GM12878 (cell line): ENCODE data around the gene EFNB2. TPM values are rescaled to one million over a fixed set of nuclear protein-coding genes. Genes with fewer than 3 reads are reported as not detected.

Experiments
- BHLHE40 ChIP-seq, 2 experiments: fragments of 450-650 bp in 1 of 2; IDR thresholded peaks; 2 replicates each; pipeline ENCODE4 v1.6.1; 2011 to 2017; ENCODE audit warnings: low read depth in 2 of 2, borderline replicate concordance in 1 of 2, improper control_type of control experiment in 1 of 2, low read length in 1 of 2, mild to moderate bottlenecking in 1 of 2
- CBFB ChIP-seq: IDR thresholded peaks from 2 replicates; pipeline ENCODE4 v1.6.1; 2016; ENCODE audit warnings: antibody characterized with exemption, low read depth
- EGR1 ChIP-seq, 2 experiments: IDR thresholded peaks; 1 replicate in 1 of 2; 2 replicates in 1 of 2; pipeline ENCODE4 v1.6.1; 2011 to 2012; ENCODE audit warnings: low read depth in 2 of 2, low read length in 2 of 2, borderline replicate concordance in 1 of 2, mild to moderate bottlenecking in 1 of 2, moderate library complexity in 1 of 2
- EZH2 ChIP-seq: IDR thresholded peaks from 2 replicates; pipeline ENCODE4 v1.6.1; 2012; ENCODE audit warnings: low read depth, mild to moderate bottlenecking, control low read depth, inconsistent platforms, low read length, borderline replicate concordance; ENCODE audit not compliant: control insufficient read depth
- GATAD2B ChIP-seq: fragments of 450-650 bp; conservative IDR thresholded peaks from 2 replicates; pipeline ENCODE4 v1.6.1; 2017; ENCODE audit warnings: low read depth, mild to moderate bottlenecking, moderate library complexity
- IRF4 ChIP-seq: IDR thresholded peaks from 2 replicates; pipeline ENCODE4 v1.6.1; 2011; ENCODE audit warnings: low read depth, low read length
- MEF2B ChIP-seq: fragments of 450-650 bp; IDR thresholded peaks from 2 replicates; pipeline ENCODE4 v1.6.1; 2018; ENCODE audit warnings: mild to moderate bottlenecking, moderate library complexity; ENCODE audit not compliant: partially characterized antibody, poor library complexity, severe bottlenecking
- MYB ChIP-seq: fragments of 150-350 bp; IDR thresholded peaks from 2 replicates; pipeline ENCODE4 v1.6.1; 2014; ENCODE audit warnings: mild to moderate bottlenecking, low read depth, low read length, borderline replicate concordance
- NRF1 ChIP-seq: conservative IDR thresholded peaks from 2 replicates; pipeline ENCODE4 v1.6.1; 2011; ENCODE audit warnings: mild to moderate bottlenecking, low read depth, low read length, improper control_type of control experiment
- RAD21 ChIP-seq: IDR thresholded peaks from 2 replicates; pipeline ENCODE4 v1.6.1; 2011; ENCODE audit warnings: mild to moderate bottlenecking, low read depth, low read length, moderate library complexity; ENCODE audit not compliant: insufficient read depth
- SIX5 ChIP-seq: IDR thresholded peaks from 2 replicates; pipeline ENCODE4 v1.6.1; 2011; ENCODE audit warnings: mild to moderate bottlenecking, low read depth, low read length, moderate library complexity; ENCODE audit not compliant: severe bottlenecking
- ZNF207 ChIP-seq: fragments of 450-650 bp; IDR thresholded peaks from 2 replicates; pipeline ENCODE4 v1.6.1; 2014; ENCODE audit warnings: antibody characterized with exemption, mild to moderate bottlenecking, borderline replicate concordance
- polyA plus RNA-seq, 11 experiments: library from polyadenylated mRNA; depleted of rRNA in 4 of 11; unstranded in 6 of 11; stranded (reverse) in 5 of 11; fragments of >200 nt; fragmentation: Nextera tagmentation in 4 of 11; fragmentation: Illumina TruSeq in 1 of 11; extraction: Ambion mirVana in 4 of 11; extraction: Trizol in 1 of 11; gene quantifications; 1 replicate in 1 of 11; 2 replicates in 10 of 11; pipeline versions ENCODE4 v1.2.1 to v1.2.3, GENCODE V29; 2011 to 2016; ENCODE audit warnings: inconsistent platforms in 2 of 11, missing spikeins in 2 of 11, low read depth in 1 of 11
- total RNA-seq, 4 experiments: library from RNA; depleted of rRNA in 3 of 4; stranded (reverse); fragments of >200 nt in 3 of 4; fragmentation: Illumina TruSeq in 1 of 4; extraction: Trizol in 1 of 4; gene quantifications; 2 replicates each; pipeline versions ENCODE4 v1.2.1 to v1.2.3, GENCODE V29; 2013 to 2021
- TF ChIP-seq, protein P1 (sequence below): fragments of 450-650 bp; IDR thresholded peaks from 2 replicates; pipeline ENCODE4 v1.6.1; 2017; ENCODE audit warnings: mild to moderate bottlenecking, moderate library complexity
- TF ChIP-seq, protein P2 (sequence below): fragments of 450-650 bp; IDR thresholded peaks from 2 replicates; pipeline ENCODE4 v1.6.1; 2016; ENCODE audit warnings: mild to moderate bottlenecking
- TF ChIP-seq, protein P3 (sequence below): fragments of 450-650 bp; IDR thresholded peaks from 2 replicates; pipeline ENCODE4 v1.6.1; 2017; ENCODE audit warnings: mild to moderate bottlenecking, low read depth, inconsistent platforms; ENCODE audit not compliant: poor library complexity, severe bottlenecking
- TF ChIP-seq, protein P4 (sequence below): fragments of 450-650 bp; IDR thresholded peaks from 2 replicates; pipeline ENCODE4 v1.6.1; 2017; ENCODE audit warnings: mild to moderate bottlenecking, moderate library complexity

Gene EFNB2
- total and polyA plus RNA-seq, 10 of the 15 experiments (the other 5 are each of a cell fraction or from before 2014, with no cell fraction given), result 0.12 to 1.5 (median 0.31) TPM; not detected in 1

DNA sequence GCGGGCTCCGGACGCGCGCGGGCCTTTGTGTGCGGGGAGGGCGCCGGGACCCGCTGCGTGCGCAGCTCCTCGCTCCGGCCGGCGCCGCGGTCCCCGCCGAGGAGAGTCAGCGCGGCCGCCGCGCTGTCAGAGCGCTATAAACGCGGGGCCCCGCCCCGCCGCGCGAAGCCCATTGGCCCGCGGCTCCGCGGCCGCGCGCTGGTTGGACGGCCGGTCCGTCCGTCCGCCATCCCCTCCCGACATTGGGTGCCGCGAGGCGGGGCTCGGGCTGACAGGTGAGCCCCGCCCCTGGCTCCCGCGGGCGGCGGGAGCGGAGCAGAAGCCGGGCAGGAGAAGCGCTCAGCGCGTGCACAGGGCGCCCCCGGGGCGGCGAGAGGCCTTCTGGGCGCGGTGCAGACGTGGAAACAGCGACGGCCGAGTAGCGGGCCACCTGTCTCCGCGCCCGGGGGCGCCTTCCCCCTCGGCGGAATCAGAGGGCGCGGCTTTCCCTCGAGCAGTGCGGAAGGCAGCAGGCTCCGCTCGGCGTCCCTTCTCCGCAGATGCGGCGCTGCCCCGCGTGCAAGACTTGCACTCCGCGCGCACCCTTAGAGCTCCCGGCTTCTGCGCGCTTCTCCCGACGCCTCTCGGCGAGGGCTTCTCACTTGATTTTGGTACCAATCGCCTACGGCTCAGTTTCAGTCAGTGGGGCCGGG lies at the start of gene EFNB2 (continued):
- TF ChIP-seq, protein P1, sequence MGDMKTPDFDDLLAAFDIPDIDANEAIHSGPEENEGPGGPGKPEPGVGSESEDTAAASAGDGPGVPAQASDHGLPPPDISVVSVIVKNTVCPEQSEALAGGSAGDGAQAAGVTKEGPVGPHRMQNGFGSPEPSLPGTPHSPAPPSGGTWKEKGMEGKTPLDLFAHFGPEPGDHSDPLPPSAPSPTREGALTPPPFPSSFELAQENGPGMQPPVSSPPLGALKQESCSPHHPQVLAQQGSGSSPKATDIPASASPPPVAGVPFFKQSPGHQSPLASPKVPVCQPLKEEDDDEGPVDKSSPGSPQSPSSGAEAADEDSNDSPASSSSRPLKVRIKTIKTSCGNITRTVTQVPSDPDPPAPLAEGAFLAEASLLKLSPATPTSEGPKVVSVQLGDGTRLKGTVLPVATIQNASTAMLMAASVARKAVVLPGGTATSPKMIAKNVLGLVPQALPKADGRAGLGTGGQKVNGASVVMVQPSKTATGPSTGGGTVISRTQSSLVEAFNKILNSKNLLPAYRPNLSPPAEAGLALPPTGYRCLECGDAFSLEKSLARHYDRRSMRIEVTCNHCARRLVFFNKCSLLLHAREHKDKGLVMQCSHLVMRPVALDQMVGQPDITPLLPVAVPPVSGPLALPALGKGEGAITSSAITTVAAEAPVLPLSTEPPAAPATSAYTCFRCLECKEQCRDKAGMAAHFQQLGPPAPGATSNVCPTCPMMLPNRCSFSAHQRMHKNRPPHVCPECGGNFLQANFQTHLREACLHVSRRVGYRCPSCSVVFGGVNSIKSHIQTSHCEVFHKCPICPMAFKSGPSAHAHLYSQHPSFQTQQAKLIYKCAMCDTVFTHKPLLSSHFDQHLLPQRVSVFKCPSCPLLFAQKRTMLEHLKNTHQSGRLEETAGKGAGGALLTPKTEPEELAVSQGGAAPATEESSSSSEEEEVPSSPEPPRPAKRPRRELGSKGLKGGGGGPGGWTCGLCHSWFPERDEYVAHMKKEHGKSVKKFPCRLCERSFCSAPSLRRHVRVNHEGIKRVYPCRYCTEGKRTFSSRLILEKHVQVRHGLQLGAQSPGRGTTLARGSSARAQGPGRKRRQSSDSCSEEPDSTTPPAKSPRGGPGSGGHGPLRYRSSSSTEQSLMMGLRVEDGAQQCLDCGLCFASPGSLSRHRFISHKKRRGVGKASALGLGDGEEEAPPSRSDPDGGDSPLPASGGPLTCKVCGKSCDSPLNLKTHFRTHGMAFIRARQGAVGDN, result no peak
- no peak for TF ChIP-seq MYB
- TF ChIP-seq RAD21, result peak; percentile 29; the same call in 1 of the 2 replicates
- TF ChIP-seq EZH2, result no peak
- TF ChIP-seq, protein P2, sequence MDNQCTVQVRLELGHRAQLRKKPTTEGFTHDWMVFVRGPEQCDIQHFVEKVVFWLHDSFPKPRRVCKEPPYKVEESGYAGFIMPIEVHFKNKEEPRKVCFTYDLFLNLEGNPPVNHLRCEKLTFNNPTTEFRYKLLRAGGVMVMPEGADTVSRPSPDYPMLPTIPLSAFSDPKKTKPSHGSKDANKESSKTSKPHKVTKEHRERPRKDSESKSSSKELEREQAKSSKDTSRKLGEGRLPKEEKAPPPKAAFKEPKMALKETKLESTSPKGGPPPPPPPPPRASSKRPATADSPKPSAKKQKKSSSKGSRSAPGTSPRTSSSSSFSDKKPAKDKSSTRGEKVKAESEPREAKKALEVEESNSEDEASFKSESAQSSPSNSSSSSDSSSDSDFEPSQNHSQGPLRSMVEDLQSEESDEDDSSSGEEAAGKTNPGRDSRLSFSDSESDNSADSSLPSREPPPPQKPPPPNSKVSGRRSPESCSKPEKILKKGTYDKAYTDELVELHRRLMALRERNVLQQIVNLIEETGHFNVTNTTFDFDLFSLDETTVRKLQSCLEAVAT, result no peak
- peak in 1 of 2 experiments; percentile 44; a peak in 1 of 4 replicates for TF ChIP-seq BHLHE40 (IDR thresholded peaks at IDR 0.05; ENCODE audit: borderline replicate concordance in 1 of 2, low read depth in 2 of 2, low read length in 1 of 2)
- no peak for TF ChIP-seq IRF4
- TF ChIP-seq EGR1 (IDR thresholded peaks at IDR 0.05; ENCODE audit: borderline replicate concordance in 1 of 2, low read depth in 2 of 2, low read length in 2 of 2), result no peak
- TF ChIP-seq MEF2B, result no peak
- TF ChIP-seq GATAD2B, result peak; percentile 52; the same call in 1 of the 2 replicates
- no peak for TF ChIP-seq CBFB
- TF ChIP-seq NRF1, result no peak
- TF ChIP-seq, protein P3, sequence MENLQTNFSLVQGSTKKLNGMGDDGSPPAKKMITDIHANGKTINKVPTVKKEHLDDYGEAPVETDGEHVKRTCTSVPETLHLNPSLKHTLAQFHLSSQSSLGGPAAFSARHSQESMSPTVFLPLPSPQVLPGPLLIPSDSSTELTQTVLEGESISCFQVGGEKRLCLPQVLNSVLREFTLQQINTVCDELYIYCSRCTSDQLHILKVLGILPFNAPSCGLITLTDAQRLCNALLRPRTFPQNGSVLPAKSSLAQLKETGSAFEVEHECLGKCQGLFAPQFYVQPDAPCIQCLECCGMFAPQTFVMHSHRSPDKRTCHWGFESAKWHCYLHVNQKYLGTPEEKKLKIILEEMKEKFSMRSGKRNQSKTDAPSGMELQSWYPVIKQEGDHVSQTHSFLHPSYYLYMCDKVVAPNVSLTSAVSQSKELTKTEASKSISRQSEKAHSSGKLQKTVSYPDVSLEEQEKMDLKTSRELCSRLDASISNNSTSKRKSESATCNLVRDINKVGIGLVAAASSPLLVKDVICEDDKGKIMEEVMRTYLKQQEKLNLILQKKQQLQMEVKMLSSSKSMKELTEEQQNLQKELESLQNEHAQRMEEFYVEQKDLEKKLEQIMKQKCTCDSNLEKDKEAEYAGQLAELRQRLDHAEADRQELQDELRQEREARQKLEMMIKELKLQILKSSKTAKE, result no peak
- TF ChIP-seq SIX5, result no peak
- TF ChIP-seq, protein P4, sequence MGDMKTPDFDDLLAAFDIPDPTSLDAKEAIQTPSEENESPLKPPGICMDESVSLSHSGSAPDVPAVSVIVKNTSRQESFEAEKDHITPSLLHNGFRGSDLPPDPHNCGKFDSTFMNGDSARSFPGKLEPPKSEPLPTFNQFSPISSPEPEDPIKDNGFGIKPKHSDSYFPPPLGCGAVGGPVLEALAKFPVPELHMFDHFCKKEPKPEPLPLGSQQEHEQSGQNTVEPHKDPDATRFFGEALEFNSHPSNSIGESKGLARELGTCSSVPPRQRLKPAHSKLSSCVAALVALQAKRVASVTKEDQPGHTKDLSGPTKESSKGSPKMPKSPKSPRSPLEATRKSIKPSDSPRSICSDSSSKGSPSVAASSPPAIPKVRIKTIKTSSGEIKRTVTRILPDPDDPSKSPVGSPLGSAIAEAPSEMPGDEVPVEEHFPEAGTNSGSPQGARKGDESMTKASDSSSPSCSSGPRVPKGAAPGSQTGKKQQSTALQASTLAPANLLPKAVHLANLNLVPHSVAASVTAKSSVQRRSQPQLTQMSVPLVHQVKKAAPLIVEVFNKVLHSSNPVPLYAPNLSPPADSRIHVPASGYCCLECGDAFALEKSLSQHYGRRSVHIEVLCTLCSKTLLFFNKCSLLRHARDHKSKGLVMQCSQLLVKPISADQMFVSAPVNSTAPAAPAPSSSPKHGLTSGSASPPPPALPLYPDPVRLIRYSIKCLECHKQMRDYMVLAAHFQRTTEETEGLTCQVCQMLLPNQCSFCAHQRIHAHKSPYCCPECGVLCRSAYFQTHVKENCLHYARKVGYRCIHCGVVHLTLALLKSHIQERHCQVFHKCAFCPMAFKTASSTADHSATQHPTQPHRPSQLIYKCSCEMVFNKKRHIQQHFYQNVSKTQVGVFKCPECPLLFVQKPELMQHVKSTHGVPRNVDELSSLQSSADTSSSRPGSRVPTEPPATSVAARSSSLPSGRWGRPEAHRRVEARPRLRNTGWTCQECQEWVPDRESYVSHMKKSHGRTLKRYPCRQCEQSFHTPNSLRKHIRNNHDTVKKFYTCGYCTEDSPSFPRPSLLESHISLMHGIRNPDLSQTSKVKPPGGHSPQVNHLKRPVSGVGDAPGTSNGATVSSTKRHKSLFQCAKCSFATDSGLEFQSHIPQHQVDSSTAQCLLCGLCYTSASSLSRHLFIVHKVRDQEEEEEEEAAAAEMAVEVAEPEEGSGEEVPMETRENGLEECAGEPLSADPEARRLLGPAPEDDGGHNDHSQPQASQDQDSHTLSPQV, result no peak
- no peak for TF ChIP-seq ZNF207
